HepG2 (cell line): ENCODE results near the gene FAM228A. TPM values are rescaled to one million over a fixed set of nuclear protein-coding genes. Genes with fewer than 3 reads are reported as not detected.
A peak's percentile ranks its signal among the peaks of the same experiment; 100 is the strongest.

ENCODE experiments used
- FOXK1 ChIP-seq: sonication (generic); formaldehyde crosslinking; IDR thresholded peaks from 2 replicates; pipeline ENCODE4 v1.4.0; 2020; ENCODE audit warnings: low read depth, missing genetic modification reagents, borderline replicate concordance
- GABPB1 ChIP-seq: IDR thresholded peaks from 2 replicates; pipeline ENCODE4 v1.6.1; 2016; ENCODE audit warnings: mild to moderate bottlenecking, missing genetic modification reagents, moderate library complexity, missing compliant biosample characterization
- HNF1A ChIP-seq, 2 experiments: sonication (generic) in 1 of 2; formaldehyde crosslinking in 1 of 2; IDR thresholded peaks; 2 replicates each; pipeline versions ENCODE4 v1.4.0 to v1.6.1; 2016 to 2020; ENCODE audit warnings: borderline replicate concordance in 1 of 2, low read depth in 1 of 2, mild to moderate bottlenecking in 1 of 2, missing genetic modification reagents in 1 of 2
- HOMEZ ChIP-seq: IDR thresholded peaks from 2 replicates; pipeline ENCODE4 v1.6.1; 2016; ENCODE audit warnings: low read depth
- KDM5A ChIP-seq: fragments of 200-600 bp; sonication (generic); IDR thresholded peaks from 2 replicates; pipeline ENCODE4 v1.7.0; 2018; ENCODE audit warnings: antibody characterized with exemption, mild to moderate bottlenecking, low read length, borderline replicate concordance
- MED8 ChIP-seq: sonication (generic); formaldehyde crosslinking; IDR thresholded peaks from 2 replicates; pipeline ENCODE4 v1.8.1; 2023; ENCODE audit warnings: mild to moderate bottlenecking, missing genetic modification reagents; ENCODE audit not compliant: insufficient replicate concordance
- MEIS2 ChIP-seq: sonication (generic); formaldehyde crosslinking; IDR thresholded peaks from 2 replicates; pipeline ENCODE4 v1.9.0; 2021; ENCODE audit warnings: mild to moderate bottlenecking, missing genetic modification reagents
- NFYB ChIP-seq: sonication (generic); formaldehyde crosslinking; IDR thresholded peaks from 2 replicates; pipeline ENCODE4 v1.4.0; 2020; ENCODE audit warnings: missing genetic modification reagents
- POGZ ChIP-seq: sonication (generic); formaldehyde crosslinking; IDR thresholded peaks from 2 replicates; pipeline ENCODE4 v1.4.0; 2020; ENCODE audit warnings: mild to moderate bottlenecking, missing genetic modification reagents
- POLR2AphosphoS5 ChIP-seq: IDR thresholded peaks from 2 replicates; pipeline ENCODE4 v1.6.1; 2012; ENCODE audit warnings: low read depth, low read length
- PRDM10 ChIP-seq: sonication (generic); formaldehyde crosslinking; IDR thresholded peaks from 2 replicates; pipeline ENCODE4 v1.4.0; 2020; ENCODE audit warnings: low read depth, missing genetic modification reagents
- PTBP1 ChIP-seq: fragments of 200-400 bp; formaldehyde crosslinking; IDR thresholded peaks from 2 replicates; pipeline ENCODE4 v1.6.1; 2018; ENCODE audit warnings: low read length, low read depth; ENCODE audit not compliant: poor library complexity, severe bottlenecking
- RNF2 ChIP-seq: fragments of 450-650 bp; conservative IDR thresholded peaks from 2 replicates; pipeline ENCODE4 v1.6.1; 2016; ENCODE audit warnings: low read depth
- SMYD3 ChIP-seq: sonication (generic); formaldehyde crosslinking; IDR thresholded peaks from 2 replicates; pipeline ENCODE4 v1.8.1; 2023; ENCODE audit warnings: mild to moderate bottlenecking, missing genetic modification reagents
- TOPORS ChIP-seq: sonication (generic); formaldehyde crosslinking; IDR thresholded peaks from 2 replicates; pipeline ENCODE4 v1.8.0; 2023; ENCODE audit warnings: mild to moderate bottlenecking, missing genetic modification reagents
- XRCC5 ChIP-seq: fragments of 200-400 bp; formaldehyde crosslinking; optimal IDR thresholded peaks from 2 replicates; pipeline ENCODE3; 2017; ENCODE audit warnings: mild to moderate bottlenecking, low read length
- ZBTB20 ChIP-seq: sonication (generic); formaldehyde crosslinking; IDR thresholded peaks from 2 replicates; pipeline ENCODE4 v1.8.1; 2023; ENCODE audit warnings: missing genetic modification reagents, low read depth, mild to moderate bottlenecking, borderline replicate concordance
- ZFP1 ChIP-seq: IDR thresholded peaks from 2 replicates; pipeline ENCODE4 v1.6.1; 2016
- ZNF30 ChIP-seq: sonication (generic); formaldehyde crosslinking; IDR thresholded peaks from 2 replicates; pipeline ENCODE4 v1.5.0; 2020; ENCODE audit warnings: mild to moderate bottlenecking, missing genetic modification reagents
- ZNF790 ChIP-seq: sonication (generic); formaldehyde crosslinking; IDR thresholded peaks from 2 replicates; pipeline ENCODE4 v1.8.0; 2022; ENCODE audit warnings: missing genetic modification reagents, mild to moderate bottlenecking, borderline replicate concordance
- ZNF891 ChIP-seq: sonication (generic); formaldehyde crosslinking; IDR thresholded peaks from 2 replicates; pipeline ENCODE4 v1.5.0; 2020; ENCODE audit warnings: mild to moderate bottlenecking, missing genetic modification reagents
- polyA plus RNA-seq, 8 experiments: library from polyadenylated mRNA; depleted of rRNA in 3 of 8; stranded (reverse) in 7 of 8; unstranded in 1 of 8; fragments of >200 nt; fragmentation: Illumina TruSeq in 4 of 8; extraction: Trizol in 4 of 8; gene quantifications; 2 replicates each; pipeline versions ENCODE4 v1.2.1 to v1.2.3, GENCODE V29; 2011 to 2016; ENCODE audit warnings: low read depth in 4 of 8, missing spikeins in 1 of 8, mixed read lengths in 1 of 8; ENCODE audit not compliant: insufficient read depth in 1 of 8
- total RNA-seq, 5 experiments: library from RNA; depleted of rRNA; stranded (reverse); fragments of >200 nt; fragmentation: Illumina TruSeq; extraction: Trizol; gene quantifications; 2 replicates each; pipeline ENCODE4 v1.2.3, GENCODE V29; 2016; ENCODE audit warnings: low read depth in 1 of 5

The FAM228A gene
- total and polyA plus RNA-seq, 2 of the 13 experiments (the other 11 are each of a cell fraction or from before 2014, with no cell fraction given): not detected

- TF ChIP-seq POLR2AphosphoS5 (no peak), PTBP1 (no peak), ZNF30 (CRISPR knock-in tag) (no peak), XRCC5 (peak; percentile 96), MEIS2 (CRISPR knock-in tag) (0 out of 2 replicates have a peak, but pooled peaks have one; percentile 33), FOXK1 (CRISPR knock-in tag) (no peak), POGZ (CRISPR knock-in tag) (peak; percentile 40; the same call in 1 of the 2 replicates), SMYD3 (CRISPR knock-in tag) (no peak), KDM5A (no peak), ZNF790 (CRISPR knock-in tag) (no peak), RNF2 (no peak), NFYB (CRISPR knock-in tag) (no peak), TOPORS (CRISPR knock-in tag) (no peak), MED8 (no peak), ZFP1 (no peak), PRDM10 (CRISPR knock-in tag) (no peak), HOMEZ (CRISPR knock-in tag) (no peak), ZBTB20 (no peak), GABPB1 (CRISPR knock-in tag) (peak; percentile 33; the same call in 1 of the 2 replicates), HNF1A (IDR thresholded peaks at IDR 0.05; ENCODE audit: low read depth) (no peak), HNF1A (CRISPR knock-in tag; IDR thresholded peaks at IDR 0.05; ENCODE audit: borderline replicate concordance) (no peak), ZNF891 (CRISPR knock-in tag) (peak; percentile 46; the same call in 1 of the 2 replicates)
Observed at GRCh38 chr2:24164416-24164973, 10.4 kb upstream of the FAM228A start (continued).
